GM15510 (cell line): ENCODE results near the gene ENOX1.

ENCODE experiments used
- POLR2A ChIP-seq: IDR thresholded peaks from 3 replicates; pipeline ENCODE4 v1.6.1; 2011; ENCODE audit warnings: borderline replicate concordance; ENCODE audit not compliant: insufficient read length; ENCODE audit errors: extremely low read depth

Gene ENOX1

DNA sequence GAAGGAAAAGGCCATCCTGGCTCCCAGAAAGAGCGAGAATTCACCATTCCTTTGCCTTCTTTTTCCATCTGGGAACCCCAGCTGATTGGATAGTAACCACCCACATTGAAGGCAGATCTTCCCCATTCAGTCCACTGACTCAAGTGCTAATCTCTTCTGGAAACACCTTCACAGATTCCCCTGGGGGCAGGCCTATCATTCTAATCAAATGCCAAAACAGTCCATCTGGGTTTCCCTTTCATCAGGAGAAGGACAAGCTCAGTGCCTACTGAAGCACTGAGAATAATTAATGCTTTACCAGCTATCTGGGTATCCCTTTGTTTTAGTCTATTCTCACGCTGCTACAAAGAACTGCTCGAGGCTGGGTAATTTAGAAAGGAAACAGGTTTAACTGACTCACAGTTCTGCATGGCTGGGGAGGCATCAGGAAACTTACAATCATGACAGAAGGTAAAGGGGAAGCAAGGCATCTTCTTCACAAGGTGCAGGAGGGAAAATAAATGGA lies 293.2 kb downstream of the ENOX1 start:
- TF ChIP-seq POLR2A, result no peak

GRCh38 chr13:43492745-43493144 lies 294.0 kb downstream of the ENOX1 start:
- TF ChIP-seq POLR2A, result no peak

GRCh38 chr13:43492311-43492710 lies 294.5 kb downstream of the ENOX1 start:
- TF ChIP-seq POLR2A, result no peak

DNA sequence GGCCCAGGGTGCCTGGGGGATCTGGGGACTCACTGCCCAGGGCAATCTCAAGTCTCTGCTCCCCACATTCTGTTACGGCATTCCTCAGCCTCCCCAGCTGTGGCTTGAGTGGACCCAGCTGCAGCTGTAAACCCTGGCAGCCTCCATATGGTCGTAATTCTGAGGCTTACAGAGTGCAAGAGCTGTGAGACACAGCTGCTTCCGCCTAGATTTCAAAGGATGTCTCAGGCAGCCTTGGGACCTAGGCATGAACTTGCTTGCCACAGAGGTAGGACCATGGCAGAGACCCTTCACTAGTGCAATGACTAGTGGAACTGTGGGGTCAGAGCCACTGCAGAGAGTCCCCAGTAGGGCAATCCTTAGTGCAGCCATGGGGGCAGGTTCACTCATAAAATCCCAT lies 297.5 kb downstream of the ENOX1 start:
- no peak for TF ChIP-seq POLR2A

- TF ChIP-seq POLR2A, result no peak
Measured at GRCh38 chr13:43487885-43488284, 298.9 kb downstream of the ENOX1 start.

GRCh38 chr13:43487461-43487860 lies 299.3 kb downstream of the ENOX1 start:
- no peak for TF ChIP-seq POLR2A

DNA sequence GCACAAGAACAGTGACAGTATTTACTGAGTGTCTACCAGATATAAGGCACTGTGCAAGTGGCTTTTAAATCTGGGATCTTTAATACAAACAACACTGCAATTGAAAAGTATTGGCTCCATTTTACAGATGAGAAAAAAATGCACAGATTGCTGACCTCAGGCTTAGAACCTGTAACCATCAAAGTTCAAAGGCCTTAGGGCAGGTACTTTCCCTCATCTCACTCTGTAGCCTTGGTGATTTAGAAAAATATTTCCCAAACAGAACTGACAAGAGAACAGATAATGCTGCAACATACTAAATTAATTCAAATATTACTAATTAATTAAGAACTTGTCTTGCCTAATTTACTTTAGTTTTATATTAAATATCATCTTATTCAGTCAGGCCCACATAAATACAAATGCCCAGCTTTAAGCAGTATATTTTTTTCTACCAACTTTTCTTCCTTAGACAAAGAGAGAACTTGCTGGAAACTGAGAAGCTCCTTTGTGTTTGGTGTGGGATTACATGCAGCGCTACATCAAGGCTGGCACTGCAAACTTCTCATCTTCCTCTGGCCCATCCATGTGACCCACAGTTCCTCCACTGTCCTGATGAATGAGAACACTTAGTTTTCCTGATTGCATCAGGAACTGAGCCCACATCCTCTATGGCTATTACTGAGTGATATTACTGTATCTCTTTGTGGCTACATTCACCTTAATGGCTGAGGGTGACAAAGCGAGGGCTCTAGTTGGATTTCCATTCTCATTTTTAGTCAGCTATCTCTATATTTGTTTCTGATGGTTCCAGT lies 302.1 kb downstream of the ENOX1 start:
- TF ChIP-seq POLR2A, result no peak

GRCh38 chr13:43483930-43484329 lies 302.8 kb downstream of the ENOX1 start:
- no peak for TF ChIP-seq POLR2A

- no peak for TF ChIP-seq POLR2A
Measured at GRCh38 chr13:43482641-43483040, 304.1 kb downstream of the ENOX1 start.

- no peak for TF ChIP-seq POLR2A
Measured at GRCh38 chr13:43482026-43482425, 304.7 kb downstream of the ENOX1 start.

- TF ChIP-seq POLR2A, result no peak
Measured at GRCh38 chr13:43478902-43479301, 307.9 kb downstream of the ENOX1 start.

- TF ChIP-seq POLR2A, result no peak
Measured at GRCh38 chr13:43478211-43478610, 308.6 kb downstream of the ENOX1 start.

DNA sequence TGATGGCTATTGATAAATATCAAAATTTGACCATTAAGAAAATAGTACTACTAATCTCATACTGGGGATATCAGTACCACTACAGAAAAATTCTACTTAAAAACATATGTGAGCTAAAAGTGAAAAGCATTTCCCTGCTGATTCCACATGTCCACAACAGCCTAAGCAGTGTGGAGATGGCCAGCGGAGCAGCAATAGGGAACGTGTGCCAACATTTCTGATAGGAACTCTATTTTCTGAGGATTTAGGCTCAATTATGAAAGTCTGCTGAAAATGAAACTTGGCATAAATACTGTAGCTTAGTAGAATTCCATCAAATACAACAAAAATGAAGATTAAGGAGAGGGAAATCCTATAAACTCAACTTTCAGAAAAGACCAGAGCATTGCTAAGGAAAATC lies 311.6 kb downstream of the ENOX1 start:
- TF ChIP-seq POLR2A, result no peak

DNA sequence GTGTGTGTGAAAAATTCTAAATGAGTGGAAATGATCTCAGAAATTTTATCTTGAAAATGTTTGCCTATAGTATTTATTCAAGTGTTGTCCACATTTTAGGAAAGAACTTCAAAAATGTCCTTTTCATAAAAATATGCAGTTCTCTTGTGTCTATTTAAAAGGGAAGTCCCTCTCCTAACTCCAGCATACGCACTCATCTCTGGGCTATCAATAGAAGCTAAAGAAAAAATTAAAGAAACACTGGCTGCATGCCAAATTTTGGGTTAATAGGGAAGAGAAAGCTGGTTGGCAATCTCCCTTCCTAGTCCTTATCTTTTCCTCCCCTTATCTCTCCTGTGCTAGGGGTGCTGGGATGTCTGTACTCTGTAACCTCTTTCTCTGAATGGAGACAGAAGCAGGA lies 313.3 kb downstream of the ENOX1 start:
- no peak for TF ChIP-seq POLR2A

DNA sequence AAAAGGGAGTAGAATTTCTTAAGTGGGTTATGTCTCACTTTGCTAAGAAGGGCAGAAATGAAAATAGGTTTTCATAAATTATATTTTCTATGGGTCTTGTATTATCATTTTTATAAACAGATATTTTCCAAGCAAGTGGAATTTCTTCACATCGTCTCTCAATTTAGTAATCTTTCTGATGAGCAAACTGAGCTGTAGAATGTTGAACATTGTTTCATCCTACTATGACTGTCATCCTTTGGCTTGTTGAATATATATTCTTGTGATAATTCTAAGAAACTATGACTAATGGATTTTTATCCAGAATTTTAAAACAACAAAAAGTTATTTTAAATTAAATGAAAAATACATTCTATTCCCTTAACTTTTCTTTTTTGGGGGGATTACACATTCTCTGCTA lies 313.8 kb downstream of the ENOX1 start:
- TF ChIP-seq POLR2A, result no peak

GRCh38 chr13:43472339-43472738 lies 314.4 kb downstream of the ENOX1 start:
- TF ChIP-seq POLR2A, result no peak
